GM18868 (cell line): ENCODE data around the gene PKD2L2.
A peak's percentile ranks its signal among the peaks of the same experiment; 100 is the strongest.
"Not testable (repeated sequence)": the region's sequence is repeated elsewhere in the genome, so short reads cannot be mapped to it uniquely, and the experiment has no call there.

Experiments
- ATAC-seq: cut with Tn5 transposase; IDR thresholded peaks from one replicate; pipeline ENCODE4 v1.9.1; 2021; ENCODE audit warnings: mild to moderate bottlenecking, moderate library complexity; ENCODE audit not compliant: unreplicated experiment

PKD2L2 gene

GRCh38 chr5:137888863-137889759 lies at the start of gene PKD2L2:
Gene PKD2L2, plus strand, starts transcription at chr5:137889457. Its CDS starts 35 bp downstream, at chr5:137889492.
- ATAC-seq, result peak; percentile 92

GRCh38 chr5:137842296-137842695 lies 47.0 kb upstream of the PKD2L2 start:
- no peak for ATAC-seq

- no peak for ATAC-seq
These were observed 45.5 kb upstream of the PKD2L2 start for GRCh38 chr5:137843676-137844299.

GRCh38 chr5:137845472-137845871 lies 43.8 kb upstream of the PKD2L2 start:
- ATAC-seq, result no peak

- ATAC-seq, result peak; percentile 88
These were observed 41.6 kb upstream of the PKD2L2 start for GRCh38 chr5:137847687-137848086.

GRCh38 chr5:137853165-137853564 lies 36.1 kb upstream of the PKD2L2 start:
- not testable (repeated sequence) for ATAC-seq

GRCh38 chr5:137856201-137856600 lies 33.1 kb upstream of the PKD2L2 start:
- ATAC-seq, result peak; percentile 56

- peak; percentile 37 for ATAC-seq
These were observed 32.1 kb upstream of the PKD2L2 start for GRCh38 chr5:137856916-137857862.

GRCh38 chr5:137858223-137858916 lies 30.9 kb upstream of the PKD2L2 start:
- ATAC-seq, result peak; percentile 75

GRCh38 chr5:137858954-137859353 lies 30.3 kb upstream of the PKD2L2 start:
- ATAC-seq, result no peak

- no peak for ATAC-seq
These were observed 27.0 kb upstream of the PKD2L2 start for GRCh38 chr5:137862251-137862650.

GRCh38 chr5:137863653-137864052 lies 25.6 kb upstream of the PKD2L2 start:
- ATAC-seq, result not testable (repeated sequence)

GRCh38 chr5:137866541-137867388 lies 22.5 kb upstream of the PKD2L2 start:
- no peak for ATAC-seq

GRCh38 chr5:137867664-137868063 lies 21.6 kb upstream of the PKD2L2 start, which contains the start of gene MYOT:
Gene MYOT, plus strand, starts transcription at chr5:137867860. Its CDS starts 2,792 bp downstream, at chr5:137870652.
- ATAC-seq, result no peak

GRCh38 chr5:137870647-137871339 lies 18.5 kb upstream of the PKD2L2 start:
- no peak for ATAC-seq

GRCh38 chr5:137871571-137871970 lies 17.7 kb upstream of the PKD2L2 start:
- ATAC-seq, result no peak

- no peak for ATAC-seq
These were observed 16.8 kb upstream of the PKD2L2 start for GRCh38 chr5:137872466-137872865.

- no peak for ATAC-seq
These were observed 13.2 kb upstream of the PKD2L2 start for GRCh38 chr5:137876101-137876500.

- no peak for ATAC-seq
These were observed 8.9 kb upstream of the PKD2L2 start for GRCh38 chr5:137880313-137880712.
